ENCODE results near the gene CLHC1. TPM values are rescaled to one million over a fixed set of nuclear protein-coding genes. Genes with fewer than 3 reads are reported as not detected.

Gene CLHC1
- total and polyA plus RNA-seq, 4 donors: 18.4 to 29.6 (median 24.2) TPM

- whole genome bisulfite sequencing (ENCODE audit: insufficient coverage): 80% methylated on average over 3 of the region's 3 CpGs
- Histone ChIP-seq H3K27ac (ENCODE audit: low read depth, low read length) (no peak overlapping the region), H3K36me3 (ENCODE audit: control insufficient read depth, insufficient read depth, low read length) (no peaks in the 10 kb centered on the region), H3K27me3 (ENCODE audit: control insufficient read depth, insufficient read depth, low read length) (no peaks in the 10 kb centered on the region), H3K4me1 (ENCODE audit: control insufficient read depth, insufficient read depth, low read length) (peaks cover 39% of the 10 kb centered on the region), H3K4me3 (ENCODE audit: low read depth, low read length) (no peak overlapping the region), H3K9me3 (ENCODE audit: control insufficient read depth, insufficient read depth, low read length) (no peaks in the 10 kb centered on the region)
- DNase-seq (ENCODE audit: low read depth in 4 of 6, low spot score in 6 of 6): no peak
Measured at GRCh38 chr2:55139305-55139704, 92.8 kb downstream of the CLHC1 start.

- H3K27ac ChIP-seq (ENCODE audit: low read depth, low read length): no peak overlapping the region
- peaks cover 41% of the 10 kb centered on the region for H3K4me1 ChIP-seq (ENCODE audit: control insufficient read depth, insufficient read depth, low read length)
- H3K4me3 ChIP-seq (ENCODE audit: low read depth, low read length): no peak overlapping the region
Measured at GRCh38 chr2:55138882-55139229, 93.2 kb downstream of the CLHC1 start.

DNA sequence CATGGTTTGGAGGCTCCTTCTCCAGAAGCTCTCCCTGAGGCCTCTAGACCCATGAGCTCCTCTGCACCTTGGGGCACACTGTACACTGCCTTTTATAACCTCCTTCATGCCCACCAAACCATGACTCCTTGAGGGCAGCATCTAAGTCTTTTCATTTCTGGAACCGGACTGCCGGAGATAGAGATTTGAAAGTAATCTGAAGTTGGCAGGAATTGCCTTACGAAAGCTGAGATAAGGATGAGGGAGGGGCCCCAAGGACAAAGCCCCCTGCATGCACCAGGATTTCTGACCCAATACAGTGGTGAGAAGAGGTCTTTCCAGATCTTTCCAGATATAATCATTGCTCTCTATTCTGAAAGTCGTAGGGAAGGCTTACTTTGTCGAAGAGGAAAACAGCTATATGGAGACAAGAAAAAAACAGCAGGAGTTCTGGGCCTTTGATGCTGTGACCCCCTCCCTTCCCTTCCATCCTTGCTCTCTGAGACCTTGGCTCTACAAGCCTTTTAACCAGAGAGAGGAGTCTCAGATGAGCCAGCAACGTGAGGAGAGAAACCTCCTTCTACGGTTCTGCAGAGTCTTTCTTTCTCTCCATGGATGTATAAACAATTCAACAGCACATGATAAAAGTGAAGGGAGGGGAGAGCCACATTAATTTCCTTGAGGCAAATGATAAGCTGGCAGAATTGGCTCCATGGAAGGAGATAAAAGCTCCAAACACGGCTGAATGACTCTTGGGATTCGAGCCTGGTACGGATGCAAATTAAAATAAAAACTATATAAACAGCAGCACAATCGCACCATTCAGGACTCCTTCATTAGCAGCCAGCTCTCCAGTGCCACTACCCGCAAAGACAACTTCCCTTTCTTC lies 93.8 kb downstream of the CLHC1 start:
- peak overlapping the region; percentile 22 for H3K27ac ChIP-seq (ENCODE audit: low read depth, low read length)
- peak in 2 of 6 donors; percentile 77 to 79 for DNase-seq (ENCODE audit: low read depth in 4 of 6, low spot score in 6 of 6)
- 14% methylated on average over 7 of the region's 12 CpGs for WGBS (ENCODE audit: insufficient coverage)
- H3K4me3 ChIP-seq (ENCODE audit: low read depth, low read length): no peak overlapping the region
- no peaks in the 10 kb centered on the region for H3K9me3 ChIP-seq (ENCODE audit: control insufficient read depth, insufficient read depth, low read length)
- H3K36me3 ChIP-seq (ENCODE audit: control insufficient read depth, insufficient read depth, low read length): no peaks in the 10 kb centered on the region
- peaks cover 41% of the 10 kb centered on the region for H3K4me1 ChIP-seq (ENCODE audit: control insufficient read depth, insufficient read depth, low read length)
- H3K27me3 ChIP-seq (ENCODE audit: control insufficient read depth, insufficient read depth, low read length): no peaks in the 10 kb centered on the region

More at GRCh38 chr2:55138882-55139229, 93.2 kb downstream of the CLHC1 start:
- Histone ChIP-seq H3K9me3 (ENCODE audit: control insufficient read depth, insufficient read depth, low read length) (no peaks in the 10 kb centered on the region), H3K36me3 (ENCODE audit: control insufficient read depth, insufficient read depth, low read length) (no peaks in the 10 kb centered on the region), H3K27me3 (ENCODE audit: control insufficient read depth, insufficient read depth, low read length) (no peaks in the 10 kb centered on the region)
- 34% methylated on average over 4 of the region's 5 CpGs for WGBS (ENCODE audit: insufficient coverage)
- no peak for DNase-seq (ENCODE audit: low read depth in 4 of 6, low spot score in 6 of 6)

GRCh38 chr2:55137024-55137958 lies 94.8 kb downstream of the CLHC1 start:
- H3K27ac ChIP-seq (ENCODE audit: low read depth, low read length): no peak overlapping the region
- 44% methylated on average over 17 of the region's 23 CpGs for WGBS (ENCODE audit: insufficient coverage)
- H3K36me3 ChIP-seq (ENCODE audit: control insufficient read depth, insufficient read depth, low read length): no peaks in the 10 kb centered on the region
- H3K27me3 ChIP-seq (ENCODE audit: control insufficient read depth, insufficient read depth, low read length): no peaks in the 10 kb centered on the region
- peaks cover 41% of the 10 kb centered on the region for H3K4me1 ChIP-seq (ENCODE audit: control insufficient read depth, insufficient read depth, low read length)
- no peak overlapping the region for H3K4me3 ChIP-seq (ENCODE audit: low read depth, low read length)
- no peaks in the 10 kb centered on the region for H3K9me3 ChIP-seq (ENCODE audit: control insufficient read depth, insufficient read depth, low read length)
- no peak for DNase-seq (ENCODE audit: low read depth in 4 of 6, low spot score in 6 of 6)

- 58% methylated on average over 4 of the region's 4 CpGs for WGBS (ENCODE audit: insufficient coverage)
- Histone ChIP-seq H3K27me3 (ENCODE audit: control insufficient read depth, insufficient read depth, low read length) (no peaks in the 10 kb centered on the region), H3K36me3 (ENCODE audit: control insufficient read depth, insufficient read depth, low read length) (no peaks in the 10 kb centered on the region), H3K27ac (ENCODE audit: low read depth, low read length) (no peak overlapping the region), H3K4me3 (ENCODE audit: low read depth, low read length) (no peak overlapping the region), H3K9me3 (ENCODE audit: control insufficient read depth, insufficient read depth, low read length) (no peaks in the 10 kb centered on the region), H3K4me1 (ENCODE audit: control insufficient read depth, insufficient read depth, low read length) (peaks cover 41% of the 10 kb centered on the region)
- no peak for DNase-seq (ENCODE audit: low read depth in 4 of 6, low spot score in 6 of 6)
Measured at GRCh38 chr2:55136138-55136541, 96.0 kb downstream of the CLHC1 start.

GRCh38 chr2:55135491-55135890 lies 96.6 kb downstream of the CLHC1 start:
- DNase-seq (ENCODE audit: low read depth in 4 of 6, low spot score in 6 of 6): peak in 1 of 6 donors; percentile 42
- Histone ChIP-seq H3K4me1 (ENCODE audit: control insufficient read depth, insufficient read depth, low read length) (peaks cover 41% of the 10 kb centered on the region), H3K27ac (ENCODE audit: low read depth, low read length) (no peak overlapping the region)

DNA sequence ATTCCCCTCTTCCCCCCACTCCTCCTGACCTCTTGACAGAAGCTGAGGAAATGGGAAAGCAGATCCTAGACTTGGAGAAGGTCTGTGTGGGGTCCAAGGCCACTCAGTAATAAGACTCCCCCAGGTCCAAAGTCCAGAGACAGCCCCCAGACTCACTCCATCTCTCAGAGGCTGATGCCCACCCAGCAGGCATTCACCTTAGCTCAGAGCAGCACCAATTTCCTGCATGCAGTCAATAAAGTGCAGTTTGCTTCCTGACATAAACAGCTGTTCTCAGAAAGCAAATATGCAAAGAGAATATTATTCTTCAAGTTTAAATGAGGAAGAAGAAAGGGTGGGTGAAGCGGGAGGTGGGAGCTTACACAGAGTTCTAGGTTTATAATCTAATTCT lies 97.8 kb downstream of the CLHC1 start:
- no peak overlapping the region for H3K4me3 ChIP-seq (ENCODE audit: low read depth, low read length)
- WGBS (ENCODE audit: insufficient coverage): no CpG with 5 or more reads among the region's 1 CpG

More at GRCh38 chr2:55135491-55135890, 96.6 kb downstream of the CLHC1 start:
- no peaks in the 10 kb centered on the region for H3K36me3 ChIP-seq (ENCODE audit: control insufficient read depth, insufficient read depth, low read length)
- no CpG with 5 or more reads among the region's 2 CpGs for WGBS (ENCODE audit: insufficient coverage)
- no peaks in the 10 kb centered on the region for H3K27me3 ChIP-seq (ENCODE audit: control insufficient read depth, insufficient read depth, low read length)
- H3K9me3 ChIP-seq (ENCODE audit: control insufficient read depth, insufficient read depth, low read length): no peaks in the 10 kb centered on the region
- no peak overlapping the region for H3K4me3 ChIP-seq (ENCODE audit: low read depth, low read length)

DNA sequence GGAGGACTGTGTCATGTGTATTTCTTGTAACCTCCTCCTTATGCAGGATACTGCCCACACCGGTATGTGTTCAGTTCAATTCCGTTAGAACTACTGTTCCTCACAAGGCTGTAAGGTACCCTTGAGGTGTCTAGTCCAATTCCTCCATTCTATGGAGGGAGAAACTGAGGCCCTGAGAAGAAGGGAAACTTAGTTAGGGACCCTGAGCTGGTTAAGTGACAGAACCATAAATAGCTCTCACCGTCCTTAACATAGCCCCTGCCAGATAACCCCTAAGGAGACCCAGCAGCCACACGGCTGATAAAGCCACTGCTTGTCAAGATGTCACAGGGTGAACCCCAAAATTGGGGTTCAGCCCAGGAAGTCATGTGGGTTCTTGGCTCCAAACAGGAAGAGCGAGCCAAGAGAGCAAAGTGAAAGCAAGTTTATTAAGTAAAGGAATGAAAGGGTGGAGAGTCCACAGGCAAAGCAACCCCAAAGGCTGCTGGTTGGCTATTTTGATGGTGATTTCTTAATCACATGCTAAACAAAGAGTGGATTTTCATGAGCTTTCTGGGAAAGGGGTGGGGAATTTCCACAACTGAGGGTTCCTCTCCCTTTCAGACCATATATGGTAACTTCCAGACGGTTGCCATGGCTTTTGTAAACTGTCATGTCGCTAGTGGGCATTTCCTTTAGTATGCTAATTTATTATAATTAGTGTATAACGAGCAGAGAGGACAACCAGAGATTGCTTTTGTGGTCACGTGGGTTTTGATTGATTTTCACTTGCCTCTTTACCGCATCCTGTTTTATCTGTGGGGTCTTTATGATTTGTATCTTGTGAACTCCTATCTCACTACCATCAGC lies 98.4 kb downstream of the CLHC1 start:
- Histone ChIP-seq H3K4me3 (ENCODE audit: low read depth, low read length) (no peak overlapping the region), H3K27ac (ENCODE audit: low read depth, low read length) (peak overlapping the region; percentile 43), H3K4me1 (ENCODE audit: control insufficient read depth, insufficient read depth, low read length) (peaks cover 31% of the 10 kb centered on the region), H3K27me3 (ENCODE audit: control insufficient read depth, insufficient read depth, low read length) (no peaks in the 10 kb centered on the region), H3K9me3 (ENCODE audit: control insufficient read depth, insufficient read depth, low read length) (no peaks in the 10 kb centered on the region), H3K36me3 (ENCODE audit: control insufficient read depth, insufficient read depth, low read length) (no peaks in the 10 kb centered on the region)
- DNase-seq (ENCODE audit: low read depth in 4 of 6, low spot score in 6 of 6): peak in 2 of 6 donors; percentile 80 to 89
- WGBS (ENCODE audit: insufficient coverage): 24% methylated on average over 3 of the region's 10 CpGs

More for the DNA sequence above, 97.8 kb downstream of the CLHC1 start:
- H3K27me3 ChIP-seq (ENCODE audit: control insufficient read depth, insufficient read depth, low read length): no peaks in the 10 kb centered on the region
- no peaks in the 10 kb centered on the region for H3K36me3 ChIP-seq (ENCODE audit: control insufficient read depth, insufficient read depth, low read length)
- DNase-seq (ENCODE audit: low read depth in 4 of 6, low spot score in 6 of 6): no peak
- H3K9me3 ChIP-seq (ENCODE audit: control insufficient read depth, insufficient read depth, low read length): no peaks in the 10 kb centered on the region
- peak overlapping the region; percentile 33 for H3K27ac ChIP-seq (ENCODE audit: low read depth, low read length)
- peaks cover 37% of the 10 kb centered on the region for H3K4me1 ChIP-seq (ENCODE audit: control insufficient read depth, insufficient read depth, low read length)

- Histone ChIP-seq H3K36me3 (ENCODE audit: control insufficient read depth, insufficient read depth, low read length) (no peaks in the 10 kb centered on the region), H3K9me3 (ENCODE audit: control insufficient read depth, insufficient read depth, low read length) (no peaks in the 10 kb centered on the region), H3K27me3 (ENCODE audit: control insufficient read depth, insufficient read depth, low read length) (no peaks in the 10 kb centered on the region), H3K4me1 (ENCODE audit: control insufficient read depth, insufficient read depth, low read length) (peaks cover 6% of the 10 kb centered on the region), H3K4me3 (ENCODE audit: low read depth, low read length) (no peak overlapping the region), H3K27ac (ENCODE audit: low read depth, low read length) (no peak overlapping the region)
- DNase-seq (ENCODE audit: low read depth in 4 of 6, low spot score in 6 of 6): no peak
- WGBS (ENCODE audit: insufficient coverage): no CpG with 5 or more reads among the region's 1 CpG
Measured at GRCh38 chr2:55130849-55131248, 101.2 kb downstream of the CLHC1 start.

Data from spinal cord (tissue), 10 donors.